GM12878 (cell line): ENCODE results near the gene SLC28A2.

Source experiments
- CHD2 ChIP-seq: IDR thresholded peaks from 2 replicates; pipeline ENCODE4 v1.6.1; 2011; ENCODE audit warnings: low read depth, low read length, improper control_type of control experiment, borderline replicate concordance
- CHD4 ChIP-seq: fragments of 200-600 bp; sonication (generic); IDR thresholded peaks from 2 replicates; pipeline ENCODE4 v1.6.1; 2016; ENCODE audit warnings: mild to moderate bottlenecking
- EZH2 ChIP-seq: IDR thresholded peaks from 2 replicates; pipeline ENCODE4 v1.6.1; 2012; ENCODE audit warnings: low read depth, mild to moderate bottlenecking, control low read depth, inconsistent platforms, low read length, borderline replicate concordance; ENCODE audit not compliant: control insufficient read depth
- HDAC6 ChIP-seq: fragments of 200-600 bp; sonication (generic); IDR thresholded peaks from one replicate; pipeline ENCODE4 v1.8.0; 2017; ENCODE audit warnings: antibody characterized with exemption; ENCODE audit not compliant: unreplicated experiment
- MEF2A ChIP-seq: IDR thresholded peaks from 2 replicates; pipeline ENCODE4 v1.6.1; 2011; ENCODE audit warnings: low read depth, mild to moderate bottlenecking, low read length, moderate library complexity; ENCODE audit not compliant: insufficient read depth
- PBX3 ChIP-seq: IDR thresholded peaks from 2 replicates; pipeline ENCODE4 v1.6.1; 2011; ENCODE audit warnings: mild to moderate bottlenecking, low read depth, low read length, moderate library complexity; ENCODE audit not compliant: insufficient replicate concordance
- RFX5 ChIP-seq: IDR thresholded peaks from 2 replicates; pipeline ENCODE4 v1.6.1; 2011; ENCODE audit warnings: low read depth, low read length, improper control_type of control experiment
- ZNF687 ChIP-seq: fragments of 450-650 bp; IDR thresholded peaks from 2 replicates; pipeline ENCODE4 v1.6.1; 2017; ENCODE audit warnings: mild to moderate bottlenecking, moderate library complexity
- TF ChIP-seq, protein P1 (sequence below), 3 experiments: IDR thresholded peaks in 2 of 3; conservative IDR thresholded peaks in 1 of 3; 2 replicates each; pipeline ENCODE4 v1.5.1; 2011; ENCODE audit warnings: low read depth in 3 of 3, low read length in 3 of 3, mild to moderate bottlenecking in 3 of 3, control low read depth in 2 of 3, moderate library complexity in 2 of 3, inconsistent platforms in 1 of 3, mixed read lengths in 1 of 3; ENCODE audit not compliant: control insufficient read depth in 2 of 3, insufficient read depth in 1 of 3; ENCODE audit errors: extremely low read depth in 1 of 3
- TF ChIP-seq, protein P2 (sequence below): IDR thresholded peaks from 2 replicates; pipeline ENCODE4 v1.6.1; 2012; ENCODE audit warnings: low read depth, low read length, improper control_type of control experiment

- TF ChIP-seq MEF2A: no peak
- TF ChIP-seq, protein P1, sequence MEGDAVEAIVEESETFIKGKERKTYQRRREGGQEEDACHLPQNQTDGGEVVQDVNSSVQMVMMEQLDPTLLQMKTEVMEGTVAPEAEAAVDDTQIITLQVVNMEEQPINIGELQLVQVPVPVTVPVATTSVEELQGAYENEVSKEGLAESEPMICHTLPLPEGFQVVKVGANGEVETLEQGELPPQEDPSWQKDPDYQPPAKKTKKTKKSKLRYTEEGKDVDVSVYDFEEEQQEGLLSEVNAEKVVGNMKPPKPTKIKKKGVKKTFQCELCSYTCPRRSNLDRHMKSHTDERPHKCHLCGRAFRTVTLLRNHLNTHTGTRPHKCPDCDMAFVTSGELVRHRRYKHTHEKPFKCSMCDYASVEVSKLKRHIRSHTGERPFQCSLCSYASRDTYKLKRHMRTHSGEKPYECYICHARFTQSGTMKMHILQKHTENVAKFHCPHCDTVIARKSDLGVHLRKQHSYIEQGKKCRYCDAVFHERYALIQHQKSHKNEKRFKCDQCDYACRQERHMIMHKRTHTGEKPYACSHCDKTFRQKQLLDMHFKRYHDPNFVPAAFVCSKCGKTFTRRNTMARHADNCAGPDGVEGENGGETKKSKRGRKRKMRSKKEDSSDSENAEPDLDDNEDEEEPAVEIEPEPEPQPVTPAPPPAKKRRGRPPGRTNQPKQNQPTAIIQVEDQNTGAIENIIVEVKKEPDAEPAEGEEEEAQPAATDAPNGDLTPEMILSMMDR (IDR thresholded peaks at IDR 0.05 in 2 of 3, conservative IDR thresholded peaks at IDR 0.05 in 1 of 3; ENCODE audit: control insufficient read depth in 2 of 3, extremely low read depth in 1 of 3, insufficient read depth in 1 of 3, low read depth in 3 of 3, low read length in 3 of 3): no peak
- no peak for TF ChIP-seq HDAC6
- TF ChIP-seq CHD2: no peak
- no peak for TF ChIP-seq PBX3
- TF ChIP-seq ZNF687: no peak
- no peak for TF ChIP-seq EZH2
- no peak for TF ChIP-seq RFX5
- TF ChIP-seq, protein P2, sequence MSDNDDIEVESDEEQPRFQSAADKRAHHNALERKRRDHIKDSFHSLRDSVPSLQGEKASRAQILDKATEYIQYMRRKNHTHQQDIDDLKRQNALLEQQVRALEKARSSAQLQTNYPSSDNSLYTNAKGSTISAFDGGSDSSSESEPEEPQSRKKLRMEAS: no peak
- no peak for TF ChIP-seq CHD4
These were observed 36.9 kb downstream of the SLC28A2 start for GRCh38 chr15:45288947-45289346.
